Astrocyte (in vitro differentiated cells and primary cell): ENCODE results near the gene SMTN. TPM values are rescaled to one million over a fixed set of nuclear protein-coding genes. Genes with fewer than 3 reads are reported as not detected.
"Not testable (repeated sequence)": the region's sequence is repeated elsewhere in the genome, so short reads cannot be mapped to it uniquely, and the experiment has no call there.

ENCODE experiments used
- DNase-seq: peaks from one replicate; pipeline ENCODE4 v3.0.0-alpha.2; 2010; ENCODE audit warnings: low read depth
- FAIRE-seq: peaks from 2 replicates; lab custom pipeline; 2011; peaks lifted over from hg19 to GRCh38; lab: Jason Lieb, UNC
- H2AFZ ChIP-seq: 2 replicates; pipeline ENCODE4 v1.6.0; 2012; ENCODE audit warnings: low read depth, low read length, inconsistent platforms
- H3K27ac ChIP-seq: 2 replicates; pipeline ENCODE4 v1.5.1; 2011; ENCODE audit warnings: low read depth, low read length, inconsistent platforms
- H3K27me3 ChIP-seq: 2 replicates; pipeline ENCODE4 v1.6.0; 2011; ENCODE audit warnings: low read length, inconsistent platforms; ENCODE audit not compliant: insufficient read depth
- H3K36me3 ChIP-seq: 2 replicates; pipeline ENCODE4 v1.5.1; 2011; ENCODE audit warnings: low read length, inconsistent platforms; ENCODE audit not compliant: insufficient read depth
- H3K4me1 ChIP-seq: 2 replicates; pipeline ENCODE4 v1.5.1; 2011; ENCODE audit warnings: low read length, inconsistent platforms; ENCODE audit not compliant: insufficient read depth
- H3K4me2 ChIP-seq: 2 replicates; pipeline ENCODE4 v1.6.0; 2012; ENCODE audit warnings: low read length, inconsistent platforms
- H3K4me3 ChIP-seq: 2 replicates; pipeline ENCODE4 v1.5.1; 2011; ENCODE audit warnings: low read depth, mild to moderate bottlenecking, low read length, inconsistent platforms; ENCODE audit not compliant: insufficient read depth
- H3K79me2 ChIP-seq: 2 replicates; pipeline ENCODE4 v1.6.0; 2012; ENCODE audit warnings: mild to moderate bottlenecking, low read length, inconsistent platforms; ENCODE audit not compliant: insufficient read depth
- H3K9ac ChIP-seq: 2 replicates; pipeline ENCODE4 v1.6.0; 2012; ENCODE audit warnings: mild to moderate bottlenecking, low read length, inconsistent platforms
- H3K9me3 ChIP-seq: 2 replicates; pipeline ENCODE4 v1.5.1; 2012; ENCODE audit warnings: low read depth, mild to moderate bottlenecking, low read length, inconsistent platforms; ENCODE audit not compliant: insufficient read depth
- H4K20me1 ChIP-seq: 2 replicates; pipeline ENCODE4 v1.6.0; 2012; ENCODE audit warnings: low read length, inconsistent platforms; ENCODE audit not compliant: insufficient read depth
- H3K27ac Mint-ChIP-seq: one replicate; pipeline ENCODE4 v1.8.0; 2021; ENCODE audit warnings: mild to moderate bottlenecking, mixed read lengths; ENCODE audit not compliant: unreplicated experiment
- H3K27me3 Mint-ChIP-seq: one replicate; pipeline ENCODE4 v1.8.0; 2021; ENCODE audit warnings: low read depth, mixed read lengths; ENCODE audit not compliant: unreplicated experiment
- H3K36me3 Mint-ChIP-seq: one replicate; pipeline ENCODE4 v1.8.0; 2021; ENCODE audit warnings: low read depth, mixed read lengths; ENCODE audit not compliant: unreplicated experiment
- H3K4me1 Mint-ChIP-seq: one replicate; pipeline ENCODE4 v1.8.0; 2021; ENCODE audit warnings: low read depth, mixed read lengths; ENCODE audit not compliant: unreplicated experiment
- H3K4me3 Mint-ChIP-seq: one replicate; pipeline ENCODE4 v1.8.0; 2021; ENCODE audit warnings: mild to moderate bottlenecking, moderate library complexity, mixed read lengths; ENCODE audit not compliant: unreplicated experiment
- H3K9me3 Mint-ChIP-seq: one replicate; pipeline ENCODE4 v1.8.0; 2021; ENCODE audit warnings: mild to moderate bottlenecking, mixed read lengths; ENCODE audit not compliant: unreplicated experiment
- CTCF ChIP-seq: IDR thresholded peaks from 2 replicates; pipeline ENCODE4 v1.5.1; 2011; ENCODE audit warnings: low read depth, mild to moderate bottlenecking, inconsistent platforms, low read length, moderate library complexity; ENCODE audit not compliant: insufficient read depth
- EZH2 ChIP-seq: IDR thresholded peaks from 2 replicates; pipeline ENCODE4 v1.6.1; 2012; ENCODE audit warnings: mild to moderate bottlenecking, low read length, inconsistent platforms; ENCODE audit not compliant: insufficient read depth
- total RNA-seq: library from RNA; stranded (reverse); gene quantifications from 2 replicates; pipeline ENCODE4 v1.2.1, GENCODE V29; 2021

The SMTN gene
- total RNA-seq, 1 donor from 2014 or later: 98.9 TPM

GRCh38 chr22:31062566-31063230 is 18.4 kb upstream of the SMTN start:
- no peak overlapping the region for H3K9ac ChIP-seq
- H3K79me2 ChIP-seq: no peaks in the 10 kb centered on the region
- H3K27me3 Mint-ChIP-seq: no peaks in the 10 kb centered on the region
- peaks cover 2% of the 10 kb centered on the region for H3K4me1 Mint-ChIP-seq
- H3K9me3 ChIP-seq: no peaks in the 10 kb centered on the region
- no peaks in the 10 kb centered on the region for H3K36me3 ChIP-seq
- H3K9me3 Mint-ChIP-seq: peaks cover 2% of the 10 kb centered on the region
- H3K27ac Mint-ChIP-seq: no peak overlapping the region
- H3K4me3 Mint-ChIP-seq: no peak overlapping the region
- H2AFZ ChIP-seq: no peak overlapping the region
- no peaks in the 10 kb centered on the region for H4K20me1 ChIP-seq
- H3K4me2 ChIP-seq: no peak overlapping the region
- FAIRE-seq (no peak), DNase-seq (no peak)
- H3K4me3 ChIP-seq: no peak overlapping the region
- no peak overlapping the region for H3K27ac ChIP-seq
- no peaks in the 10 kb centered on the region for H3K36me3 Mint-ChIP-seq
- no peak for TF ChIP-seq CTCF
- no peak for TF ChIP-seq EZH2
- H3K4me1 ChIP-seq: no peaks in the 10 kb centered on the region
- H3K27me3 ChIP-seq: no peaks in the 10 kb centered on the region

GRCh38 chr22:31064369-31064768 is 16.7 kb upstream of the SMTN start:
- H3K27ac Mint-ChIP-seq: no peak overlapping the region
- H3K36me3 Mint-ChIP-seq: no peaks in the 10 kb centered on the region
- Histone ChIP-seq H3K27me3 (no peaks in the 10 kb centered on the region), H3K9me3 (no peaks in the 10 kb centered on the region), H3K4me1 (no peaks in the 10 kb centered on the region), H3K27ac (no peak overlapping the region), H3K4me2 (no peak overlapping the region), H2AFZ (peak overlapping the region; percentile 16), H3K4me3 (no peak overlapping the region), H3K9ac (no peak overlapping the region), H4K20me1 (no peaks in the 10 kb centered on the region), H3K36me3 (no peaks in the 10 kb centered on the region), H3K79me2 (no peaks in the 10 kb centered on the region)
- H3K9me3 Mint-ChIP-seq: peaks cover 2% of the 10 kb centered on the region
- H3K27me3 Mint-ChIP-seq: peaks cover 1% of the 10 kb centered on the region
- no peak for DNase-seq
- TF ChIP-seq EZH2 (no peak), CTCF (no peak)
- no peak for FAIRE-seq
- no peak overlapping the region for H3K4me3 Mint-ChIP-seq
- H3K4me1 Mint-ChIP-seq: peaks cover 2% of the 10 kb centered on the region

- Mint-ChIP-seq H3K27ac (no peak overlapping the region), H3K36me3 (no peaks in the 10 kb centered on the region), H3K4me3 (no peak overlapping the region), H3K9me3 (peaks cover 3% of the 10 kb centered on the region), H3K27me3 (peaks cover 8% of the 10 kb centered on the region), H3K4me1 (no peaks in the 10 kb centered on the region)
- Histone ChIP-seq H3K4me1 (no peaks in the 10 kb centered on the region), H3K4me3 (no peak overlapping the region), H4K20me1 (no peaks in the 10 kb centered on the region), H2AFZ (no peak overlapping the region), H3K9ac (no peak overlapping the region), H3K36me3 (no peaks in the 10 kb centered on the region), H3K27me3 (no peaks in the 10 kb centered on the region), H3K9me3 (no peaks in the 10 kb centered on the region), H3K4me2 (no peak overlapping the region), H3K79me2 (no peaks in the 10 kb centered on the region), H3K27ac (no peak overlapping the region)
- no peak for DNase-seq
- FAIRE-seq: no peak
- TF ChIP-seq EZH2 (no peak), CTCF (no peak)
Observed at GRCh38 chr22:31068970-31069369, 12.1 kb upstream of the SMTN start.

GRCh38 chr22:31069691-31070314 is 11.3 kb upstream of the SMTN start:
- not testable (repeated sequence) for H3K27ac ChIP-seq, H3K4me3 ChIP-seq, H3K36me3 ChIP-seq, H4K20me1 ChIP-seq, DNase-seq, H3K79me2 ChIP-seq, H3K9ac ChIP-seq, H3K27ac Mint-ChIP-seq, H3K4me2 ChIP-seq, FAIRE-seq, H3K4me1 ChIP-seq, H3K9me3 ChIP-seq, H3K4me3 Mint-ChIP-seq, H3K36me3 Mint-ChIP-seq, H3K27me3 ChIP-seq, H3K9me3 Mint-ChIP-seq, H3K4me1 Mint-ChIP-seq, H3K27me3 Mint-ChIP-seq, H2AFZ ChIP-seq
